Left lobe of liver (tissue), 2 donors: ENCODE data around the gene PRRT3. TPM values are rescaled to one million over a fixed set of nuclear protein-coding genes. Genes with fewer than 3 reads are reported as not detected.

Experiments
- ATAC-seq: fragments of 200-7000 bp; cut with Tn5 transposase; one replicate; pipeline ENCODE4 v1.9.1; 2020; ENCODE audit warnings: mild to moderate bottlenecking, moderate library complexity
- DNase-seq: peaks from one replicate; pipeline ENCODE4 v3.0.0-alpha.2; 2020; ENCODE audit warnings: low spot score
- total RNA-seq: library from RNA; stranded (reverse); gene quantifications from one replicate; pipeline ENCODE4 v1.2.1, GENCODE V29; 2021
- donor health status: DM: no; HTN: no; CAD: no; lungs with moderate emphysema.
- donor health status: DM: no; HTN: yes; CAD: no.

Gene PRRT3
- total RNA-seq, 1 donor from 2014 or later = 0.50 TPM

DNA sequence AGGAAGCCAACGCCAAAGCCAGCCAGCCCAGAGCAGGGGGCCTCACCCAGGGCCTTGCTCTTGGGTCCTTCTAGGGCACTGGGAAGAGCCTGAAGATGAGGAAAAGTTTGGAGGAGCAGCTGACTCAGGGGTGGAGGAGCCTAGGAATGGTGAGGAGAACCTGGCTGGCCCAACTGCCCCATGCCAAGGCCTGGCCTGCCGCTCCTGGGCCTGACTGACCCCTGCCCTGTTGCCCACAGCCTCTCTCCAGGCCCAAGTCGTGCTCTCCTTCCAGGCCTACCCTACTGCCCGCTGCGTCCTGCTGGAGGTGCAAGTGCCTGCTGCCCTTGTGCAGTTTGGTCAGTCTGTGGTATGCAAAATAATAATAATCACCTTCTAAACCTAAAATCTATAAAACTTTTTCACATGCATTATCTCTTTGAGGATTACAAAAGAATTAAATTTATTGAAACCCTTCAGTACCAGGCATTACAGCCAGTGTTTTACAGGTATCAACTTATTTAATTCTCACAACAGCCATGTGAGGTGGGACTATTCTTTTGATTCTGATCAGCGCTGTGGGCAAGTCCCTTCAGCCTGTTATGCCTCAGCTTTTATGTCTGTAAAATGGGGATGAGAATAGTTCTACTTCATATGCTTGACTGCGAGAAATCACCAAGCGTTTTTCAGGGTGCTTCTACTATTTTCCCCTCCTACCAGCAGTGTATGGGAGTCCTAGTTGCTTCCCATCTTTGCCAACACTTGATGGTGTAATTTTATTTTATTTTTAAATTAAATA lies 33.8 kb downstream of the PRRT3 start:
- no peak for ATAC-seq
- DNase-seq = no peak

DNA sequence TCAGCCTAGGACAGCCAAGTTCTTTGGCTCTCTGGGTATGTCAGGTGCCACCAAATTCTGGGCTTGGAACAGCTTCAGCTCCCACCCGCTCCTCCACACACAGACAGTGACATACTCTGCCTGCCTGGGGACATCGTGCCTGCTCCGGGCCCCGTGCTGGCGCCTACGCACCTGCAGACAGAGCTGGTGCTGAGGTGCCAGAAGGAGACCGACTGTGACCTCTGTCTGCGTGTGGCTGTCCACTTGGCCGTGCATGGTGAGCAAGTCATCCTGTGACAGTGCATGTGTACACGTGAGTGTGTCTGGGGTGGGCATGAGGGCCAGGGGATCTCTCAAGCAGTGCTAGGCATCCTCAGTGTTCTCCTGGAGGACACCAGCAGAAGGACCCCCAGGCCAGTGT lies 34.4 kb downstream of the PRRT3 start:
- peak; percentile 17 for ATAC-seq
- peak; percentile 63 for DNase-seq

DNA sequence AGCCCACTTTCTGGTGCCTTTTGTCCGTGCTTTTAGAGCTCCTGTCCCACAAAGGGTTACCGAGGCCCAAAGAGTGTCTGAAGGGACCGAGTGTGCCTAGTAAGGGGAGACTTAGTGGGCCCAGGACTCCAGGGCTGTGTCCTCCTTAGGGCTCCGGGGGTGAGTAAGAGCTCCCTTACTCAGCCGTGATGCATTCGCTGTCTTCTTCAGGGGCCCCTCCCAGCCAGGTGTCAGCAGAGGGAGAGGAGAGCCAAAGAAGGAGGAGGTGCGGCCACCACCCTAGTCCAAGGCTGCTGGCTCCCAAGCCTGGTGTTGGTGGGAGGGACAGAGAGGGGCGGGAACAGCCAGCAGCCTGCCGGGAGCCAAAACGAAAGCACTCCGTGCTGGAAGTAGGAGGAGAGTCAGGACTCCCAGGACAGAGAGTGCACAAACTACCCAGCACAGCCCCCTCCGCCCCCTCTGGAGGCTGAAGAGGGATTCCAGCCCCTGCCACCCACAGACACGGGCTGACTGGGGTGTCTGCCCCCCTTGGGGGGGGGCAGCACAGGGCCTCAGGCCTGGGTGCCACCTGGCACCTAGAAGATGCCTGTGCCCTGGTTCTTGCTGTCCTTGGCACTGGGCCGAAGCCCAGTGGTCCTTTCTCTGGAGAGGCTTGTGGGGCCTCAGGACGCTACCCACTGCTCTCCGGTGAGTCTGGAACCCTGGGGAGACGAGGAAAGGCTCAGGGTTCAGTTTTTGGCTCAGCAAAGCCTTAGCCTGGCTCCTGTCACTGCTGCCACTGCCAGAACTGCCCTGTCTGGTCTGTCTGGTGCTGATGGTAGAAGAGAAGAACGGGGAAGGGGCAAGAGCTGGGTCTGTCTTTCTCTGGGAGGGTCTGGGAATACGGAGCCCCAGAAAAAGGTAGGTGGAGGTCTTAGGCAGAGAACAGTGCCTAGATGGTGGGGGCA lies 35.2 kb downstream of the PRRT3 start, which contains the start of gene IL17RC:
IL17RC (plus strand) TSS at position 365 of the 947 bp plus-strand sequence; CDS start at position 583, 218 bp downstream.
- peak; percentile 70 for ATAC-seq
- DNase-seq = peak; percentile 93

DNA sequence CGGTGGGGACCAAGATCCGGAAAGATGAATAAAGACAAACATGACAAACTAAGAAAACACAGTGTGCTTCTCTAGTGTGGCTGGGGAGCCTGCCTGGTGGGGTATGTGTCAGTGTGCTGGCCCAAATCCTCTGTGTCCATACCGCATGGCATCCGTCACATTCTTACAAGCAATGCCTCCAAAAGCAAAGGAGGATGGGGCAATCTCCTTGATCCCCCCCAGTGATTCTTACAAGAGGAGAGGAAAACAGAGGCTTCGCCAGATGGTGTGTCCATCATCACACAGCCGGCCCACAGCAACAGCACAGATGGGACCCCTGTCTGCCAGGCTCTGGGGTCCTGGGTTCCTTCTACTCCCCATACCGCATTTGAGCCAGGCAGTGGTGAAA lies 35.9 kb downstream of the PRRT3 start:
- no peak for ATAC-seq
- no peak for DNase-seq

GRCh38 chr3:9915254-9916141 lies 36.7 kb downstream of the PRRT3 start:
- DNase-seq (peak; percentile 71), ATAC-seq (peak; percentile 47)

DNA sequence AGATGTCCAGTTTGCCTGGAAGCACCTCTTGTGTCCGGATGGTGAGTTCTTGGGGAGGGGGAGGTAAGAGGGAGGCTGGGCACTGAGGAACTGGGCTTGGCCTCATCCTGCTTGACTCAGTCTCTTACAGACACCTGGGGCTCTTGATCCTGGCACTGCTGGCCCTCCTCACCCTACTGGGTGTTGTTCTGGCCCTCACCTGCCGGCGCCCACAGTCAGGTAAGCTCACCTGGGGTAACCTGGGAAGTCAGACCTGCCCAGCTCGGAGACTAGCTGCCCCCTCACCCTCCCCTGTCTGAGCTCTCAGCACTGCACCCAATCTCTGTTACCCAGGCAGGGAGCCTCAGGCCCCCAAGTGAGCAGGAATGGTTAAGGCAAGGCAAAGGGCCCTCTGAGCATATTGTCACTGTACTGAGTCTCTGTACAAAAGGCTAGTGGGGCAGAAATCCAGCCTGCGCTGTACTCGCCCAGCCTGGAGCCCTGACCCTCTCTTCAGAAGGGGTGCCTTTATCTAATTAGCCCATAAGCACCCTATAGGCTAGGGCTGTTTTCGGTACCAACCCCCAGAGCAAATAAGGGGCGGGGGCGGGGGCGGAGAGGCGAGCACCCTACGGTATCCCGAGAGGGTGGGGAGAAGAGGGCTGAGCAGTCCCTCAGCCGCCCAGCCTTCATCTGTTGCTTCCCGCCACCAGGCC lies 37.5 kb downstream of the PRRT3 start:
- DNase-seq = no peak
- ATAC-seq = peak; percentile 2

- ATAC-seq (peak; percentile 42), DNase-seq (peak; percentile 90)
These were observed 38.2 kb downstream of the PRRT3 start for GRCh38 chr3:9914011-9914410.

- ATAC-seq = peak; percentile 2
- peak; percentile 62 for DNase-seq
These were observed 38.6 kb downstream of the PRRT3 start for GRCh38 chr3:9913601-9914000.

DNA sequence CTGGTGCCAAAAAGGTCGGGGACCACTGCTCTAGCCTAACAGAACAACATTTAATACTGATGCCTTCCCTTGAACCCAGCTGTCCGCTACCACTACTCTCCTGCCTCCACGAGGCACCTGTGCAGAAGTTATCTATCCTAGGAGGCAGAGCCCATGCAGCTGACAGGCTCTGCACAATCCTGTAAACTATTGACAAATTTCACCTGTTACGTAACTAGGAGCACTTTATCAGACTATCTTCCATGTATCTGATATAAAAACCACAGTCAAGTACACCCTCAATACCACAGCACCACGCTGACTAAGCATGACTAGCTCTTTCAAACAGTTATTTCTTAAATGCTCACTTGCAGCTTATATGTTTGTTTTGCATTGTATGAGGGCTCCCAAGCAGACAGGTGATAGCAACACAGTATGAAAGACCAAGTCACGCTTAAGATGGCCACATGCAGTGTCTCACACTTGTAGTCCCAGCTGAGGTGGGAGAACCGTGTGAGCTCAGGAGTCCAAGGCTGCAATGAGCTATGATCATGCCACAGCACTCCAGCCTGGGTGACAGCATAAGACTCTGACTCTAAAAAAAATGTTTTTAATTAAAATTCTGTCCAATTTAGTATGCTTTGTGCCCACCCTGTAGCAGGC lies 39.8 kb downstream of the PRRT3 start:
- ATAC-seq = peak; percentile 6
- peak; percentile 61 for DNase-seq

DNA sequence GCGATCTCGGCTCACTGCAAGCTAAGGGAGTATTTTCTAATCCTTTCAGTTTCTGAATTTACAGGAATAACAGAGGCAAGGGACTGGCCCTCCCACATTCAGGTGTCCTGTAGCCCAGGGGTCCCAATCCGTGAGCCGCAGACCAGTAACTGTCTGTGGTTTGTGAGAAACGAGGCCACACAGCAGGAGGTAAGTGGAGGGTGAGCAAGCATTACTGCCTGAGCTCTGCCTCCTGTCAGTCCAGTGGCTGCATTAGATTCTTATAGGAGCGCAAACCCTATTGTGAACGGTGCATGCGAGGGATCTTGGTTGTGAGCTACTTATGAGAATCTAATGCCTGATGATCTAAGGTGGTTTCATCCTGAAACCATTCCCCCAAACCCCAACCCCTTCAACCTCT lies 40.3 kb downstream of the PRRT3 start:
- ATAC-seq (no peak), DNase-seq (no peak)

DNA sequence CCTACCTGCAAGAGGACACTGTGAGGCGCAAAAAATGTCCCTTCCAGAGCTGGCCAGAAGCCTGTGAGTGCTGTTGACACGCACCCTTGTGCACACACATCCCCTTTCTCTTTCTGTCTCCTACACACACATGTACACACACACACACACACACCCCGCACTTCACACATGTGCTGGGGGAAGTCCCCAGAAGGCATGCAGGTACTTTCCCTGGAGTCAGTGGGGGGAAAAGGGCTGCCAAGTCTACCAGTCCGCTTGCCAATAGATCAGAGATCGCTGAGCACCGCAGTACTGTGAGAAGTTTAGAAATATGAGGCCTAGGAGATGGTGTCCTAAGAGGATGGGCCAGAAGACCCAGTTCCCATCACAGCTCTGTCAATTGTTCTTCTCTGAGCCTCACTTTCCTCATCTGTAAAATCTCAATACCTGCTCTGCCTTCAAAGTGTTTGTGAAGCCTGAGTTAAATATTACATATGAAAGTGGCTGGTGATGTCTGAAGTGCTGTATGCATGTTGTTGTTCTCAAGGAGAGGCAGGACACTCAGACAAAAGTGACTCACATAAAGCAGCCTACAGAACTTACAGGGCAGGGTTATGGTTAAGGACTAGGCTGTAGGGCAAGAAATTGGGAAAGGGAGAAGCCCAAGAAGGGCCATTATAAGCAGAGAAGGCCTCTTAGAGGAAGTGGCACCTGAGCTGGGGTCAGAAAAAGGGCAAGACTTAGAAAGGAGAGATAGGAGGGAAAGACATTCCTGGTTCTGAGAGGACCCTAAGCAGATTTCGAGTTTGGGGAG lies 42.8 kb downstream of the PRRT3 start:
- DNase-seq = peak; percentile 84

GRCh38 chr3:9908286-9908685 lies 43.9 kb downstream of the PRRT3 start:
- ATAC-seq = peak; percentile 70
- DNase-seq = peak; percentile 85

More for the DNA sequence above, 42.8 kb downstream of the PRRT3 start:
- ATAC-seq = peak; percentile 70

GRCh38 chr3:9906480-9906879 lies 45.7 kb downstream of the PRRT3 start:
- DNase-seq (no peak), ATAC-seq (no peak)

DNA sequence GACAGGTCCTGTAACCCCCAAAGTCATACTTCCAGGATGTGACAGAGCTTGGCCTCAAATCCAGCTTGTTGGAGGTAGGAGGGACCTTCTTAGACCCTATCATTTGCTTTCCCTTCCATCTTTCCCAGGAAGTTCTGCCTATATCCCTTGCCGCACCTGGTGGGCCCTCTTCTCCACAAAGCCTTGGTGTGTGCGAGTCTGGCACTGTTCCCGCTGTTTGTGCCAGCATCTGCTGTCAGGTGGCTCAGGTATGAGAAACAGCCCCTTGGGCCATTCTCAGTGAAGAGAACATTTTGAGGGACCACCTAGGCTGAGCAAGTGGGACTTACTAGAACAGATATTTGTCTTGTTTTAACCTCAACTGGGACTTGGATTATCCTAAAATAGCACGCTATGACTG lies 48.3 kb downstream of the PRRT3 start:
- ATAC-seq (no peak), DNase-seq (no peak)

GRCh38 chr3:9903238-9903624 lies 49.0 kb downstream of the PRRT3 start:
- DNase-seq (no peak), ATAC-seq (no peak)

- DNase-seq (peak; percentile 76), ATAC-seq (peak; percentile 70)
These were observed 49.6 kb downstream of the PRRT3 start, which contains the start of gene IL17RE for GRCh38 chr3:9902372-9903237. Gene IL17RE (plus strand): TSS chr3:9902848. CDS start chr3:9902933, 85 bp downstream.

GRCh38 chr3:9901967-9902366 lies 50.2 kb downstream of the PRRT3 start:
- ATAC-seq = no peak
- no peak for DNase-seq
